Tongue (tissue), 2 donors: ENCODE measurements around the gene USF3. TPM values are rescaled to one million over a fixed set of nuclear protein-coding genes. Genes with fewer than 3 reads are reported as not detected.
"Not testable (repeated sequence)": the region's sequence is repeated elsewhere in the genome, so short reads cannot be mapped to it uniquely, and the experiment has no call there.

Source experiments
- DNase-seq: peaks from one replicate; pipeline ENCODE4 v3.0.0-alpha.2; 2015
- total RNA-seq: library from RNA; depleted of rRNA; stranded (reverse); fragments of >200 nt; gene quantifications from one replicate; pipeline ENCODE4 v1.2.3, GENCODE V29; 2014

The USF3 gene
- total RNA-seq, 1 donor from 2014 or later, result 20.1 TPM

GRCh38 chr3:113654851-113655250 lies 41.6 kb downstream of the USF3 start:
- DNase-seq, result no peak

- DNase-seq, result no peak
Observed at GRCh38 chr3:113654310-113654709, 42.1 kb downstream of the USF3 start.

GRCh38 chr3:113649174-113649845 lies 47.1 kb downstream of the USF3 start:
- peak; percentile 75 for DNase-seq

GRCh38 chr3:113648524-113648923 lies 47.9 kb downstream of the USF3 start:
- DNase-seq, result no peak

- DNase-seq, result no peak
Observed at GRCh38 chr3:113643583-113643982, 52.9 kb downstream of the USF3 start.

DNA sequence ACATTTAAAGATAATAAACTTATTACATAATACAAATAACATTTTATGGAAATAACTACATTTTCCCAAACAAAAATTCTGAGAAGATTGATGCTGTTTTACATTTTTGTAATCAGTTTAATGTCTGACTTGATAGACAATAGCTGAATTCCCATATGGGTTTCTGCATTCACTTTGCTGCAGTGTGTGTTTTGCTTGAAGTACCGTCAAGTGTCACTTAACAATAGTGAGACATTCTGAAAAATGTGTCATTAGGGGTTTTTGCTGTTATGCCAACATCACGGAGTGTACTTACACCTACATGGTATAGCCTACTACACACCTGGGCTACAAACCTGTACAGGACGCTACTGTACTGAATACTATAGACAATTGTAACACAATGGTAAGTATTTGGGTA lies 57.5 kb downstream of the USF3 start:
- DNase-seq, result no peak

DNA sequence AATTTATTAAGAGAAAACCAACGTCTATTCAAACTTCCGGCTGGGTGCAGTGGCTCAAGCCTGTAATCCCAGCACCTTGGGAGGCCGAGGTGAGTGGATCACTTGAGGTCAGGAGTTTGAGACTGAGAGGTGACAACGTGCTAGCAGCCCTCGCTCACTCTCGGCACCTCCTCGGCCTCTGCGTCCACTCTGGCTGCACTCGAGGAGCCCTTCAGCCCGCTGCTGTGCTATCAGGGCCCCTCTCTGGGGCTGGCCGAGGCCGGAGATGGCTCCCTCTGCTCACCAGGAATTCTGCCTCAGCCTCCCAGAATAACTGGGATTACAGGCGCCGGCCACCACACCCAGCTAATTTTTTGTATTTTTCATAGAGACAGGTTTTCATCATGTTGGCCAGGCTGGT lies 58.7 kb downstream of the USF3 start:
- no peak for DNase-seq

DNA sequence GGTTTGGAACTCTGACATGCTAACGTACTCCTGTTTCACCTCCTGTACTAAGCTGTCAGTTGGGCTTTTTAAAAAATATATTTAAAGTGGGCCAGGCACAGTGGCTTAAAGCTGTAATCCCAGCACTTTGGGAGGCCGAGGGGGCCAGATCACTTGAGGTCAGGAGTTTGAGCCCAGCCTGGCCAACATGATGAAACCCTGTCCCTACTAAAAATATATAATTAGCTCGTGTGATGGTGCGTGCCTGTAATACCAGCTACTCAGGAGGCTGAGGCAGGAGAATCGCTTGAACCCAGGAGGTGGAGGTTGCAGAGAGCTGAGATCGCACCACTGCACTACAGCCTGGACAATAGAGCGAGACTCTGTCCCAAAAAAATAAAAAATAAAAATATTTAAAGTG lies 60.4 kb downstream of the USF3 start:
- not testable (repeated sequence) for DNase-seq

DNA sequence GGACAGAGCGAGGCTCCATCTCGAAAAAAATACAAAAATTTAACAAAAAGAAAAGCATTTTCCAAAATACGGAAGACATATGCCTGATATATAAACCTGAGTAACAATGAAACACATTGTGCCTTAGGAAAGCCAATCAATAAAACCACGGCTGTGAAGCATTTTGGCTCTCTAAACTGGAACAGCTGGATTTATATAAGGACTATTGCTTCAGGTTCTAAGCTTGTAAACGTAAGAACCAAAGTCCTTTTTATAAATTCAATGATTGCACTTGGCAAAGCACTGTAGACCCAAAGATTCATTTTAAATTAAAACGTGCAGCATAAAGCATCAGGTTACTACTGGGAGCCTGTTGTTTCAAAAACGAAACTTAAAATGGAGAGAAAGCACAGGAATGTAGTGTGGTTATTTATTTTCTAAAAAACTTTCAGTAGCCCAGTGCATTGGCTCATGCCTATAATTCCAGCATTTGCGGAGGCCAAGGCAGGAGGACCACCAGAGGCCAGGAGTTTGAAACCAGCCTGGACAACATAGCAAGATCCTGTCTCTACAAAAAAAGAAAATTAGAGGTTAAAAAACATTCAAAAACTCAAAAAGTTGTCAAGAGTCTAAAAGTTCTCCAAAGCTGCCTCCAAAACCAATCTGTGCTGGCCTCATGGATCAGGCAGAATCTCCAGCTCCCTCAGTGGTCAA lies 61.5 kb downstream of the USF3 start:
- DNase-seq, result peak; percentile 52

DNA sequence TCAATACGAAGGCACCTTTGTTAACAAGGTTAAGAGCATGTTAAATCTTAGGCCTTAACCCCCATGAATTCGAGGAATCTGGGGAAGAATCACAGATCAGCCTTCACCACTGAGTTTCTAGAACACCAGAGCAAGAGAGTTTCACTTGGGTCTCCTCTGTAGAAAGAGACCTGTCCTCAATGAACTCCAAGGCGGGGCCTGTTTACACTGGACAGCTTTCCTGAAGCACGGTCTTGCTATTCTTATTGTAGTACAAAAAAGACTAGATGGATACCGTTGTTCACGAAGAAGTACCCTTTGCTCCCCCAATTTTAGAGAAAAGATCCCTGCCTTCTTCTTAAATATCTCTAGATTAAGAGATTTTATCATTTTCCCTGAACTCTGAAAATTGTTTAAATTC lies 64.9 kb downstream of the USF3 start:
- no peak for DNase-seq

DNA sequence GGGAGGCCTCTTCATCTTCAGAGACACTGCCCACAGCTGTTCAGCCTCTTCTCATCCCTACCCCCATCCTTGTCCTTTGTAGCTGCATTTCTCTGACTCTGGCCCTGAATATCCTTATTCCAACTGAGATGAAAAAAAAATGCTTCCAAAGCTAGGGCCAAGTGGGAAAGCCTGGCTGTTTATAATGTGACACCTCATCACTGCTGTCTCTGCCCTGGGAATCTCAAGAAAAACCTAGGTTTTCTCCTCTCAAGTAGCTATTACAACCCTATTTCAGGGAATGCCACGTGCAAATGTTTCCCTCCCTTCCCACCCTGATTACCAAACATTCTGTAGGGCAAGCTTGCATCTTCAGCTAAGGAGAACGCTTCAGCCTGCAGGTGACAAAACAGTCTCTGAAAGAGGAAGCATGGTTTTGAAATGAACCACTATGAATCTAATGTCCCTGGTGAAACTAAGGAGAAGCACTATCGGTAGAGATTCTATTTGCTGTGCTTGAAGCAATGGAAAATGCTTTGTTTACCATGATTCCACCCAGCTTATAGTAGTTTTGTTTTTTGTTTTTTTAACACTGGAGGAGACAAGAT lies 65.4 kb downstream of the USF3 start:
- no peak for DNase-seq

GRCh38 chr3:113629584-113630421 lies 66.6 kb downstream of the USF3 start:
- DNase-seq, result peak; percentile 78

DNA sequence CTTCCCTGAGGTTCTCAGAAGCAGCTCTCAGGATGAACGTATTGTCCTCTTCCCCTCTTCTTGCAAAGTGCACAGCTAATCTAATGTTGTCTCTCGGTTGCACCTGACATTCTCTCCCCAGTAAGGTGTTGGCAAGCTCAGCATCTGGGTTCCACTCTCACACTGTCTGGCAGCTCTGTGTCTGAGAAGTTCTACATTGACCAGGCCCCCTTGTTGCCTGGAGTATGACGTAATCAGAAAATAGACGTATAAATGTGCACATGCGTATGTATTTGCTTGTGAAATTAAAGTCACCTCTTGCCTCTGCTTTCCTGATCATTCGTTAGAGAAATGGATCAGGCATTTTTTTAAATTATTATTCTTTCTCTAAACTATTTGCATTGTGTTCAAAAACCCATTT lies 67.7 kb downstream of the USF3 start:
- DNase-seq, result peak; percentile 27

GRCh38 chr3:113628316-113628715 lies 68.1 kb downstream of the USF3 start:
- DNase-seq, result no peak

GRCh38 chr3:113626503-113627371 lies 69.7 kb downstream of the USF3 start:
- peak; percentile 72 for DNase-seq

- no peak for DNase-seq
Observed at GRCh38 chr3:113625834-113626233, 70.6 kb downstream of the USF3 start.

DNA sequence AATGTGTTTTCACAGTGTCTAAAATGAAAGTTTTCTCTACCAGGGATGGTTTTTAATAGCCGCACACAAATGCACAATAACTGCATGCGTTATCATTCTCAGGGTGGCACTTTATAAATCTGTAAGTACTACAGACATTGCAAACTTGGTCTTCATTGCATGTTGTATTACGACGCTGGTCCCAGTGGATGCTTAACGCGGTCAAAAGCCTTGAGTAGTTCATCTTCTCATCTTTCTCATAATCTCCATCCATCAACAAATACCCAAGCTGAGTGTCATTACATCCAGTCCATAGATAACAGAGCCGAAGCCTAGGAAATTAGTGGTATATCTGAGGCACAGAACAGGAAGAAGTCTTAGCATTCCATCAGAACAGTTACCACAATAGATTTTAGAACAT lies 72.6 kb downstream of the USF3 start:
- no peak for DNase-seq

GRCh38 chr3:113623324-113623723 lies 73.1 kb downstream of the USF3 start:
- no peak for DNase-seq

GRCh38 chr3:113620091-113620490 lies 76.4 kb downstream of the USF3 start:
- no peak for DNase-seq

DNA sequence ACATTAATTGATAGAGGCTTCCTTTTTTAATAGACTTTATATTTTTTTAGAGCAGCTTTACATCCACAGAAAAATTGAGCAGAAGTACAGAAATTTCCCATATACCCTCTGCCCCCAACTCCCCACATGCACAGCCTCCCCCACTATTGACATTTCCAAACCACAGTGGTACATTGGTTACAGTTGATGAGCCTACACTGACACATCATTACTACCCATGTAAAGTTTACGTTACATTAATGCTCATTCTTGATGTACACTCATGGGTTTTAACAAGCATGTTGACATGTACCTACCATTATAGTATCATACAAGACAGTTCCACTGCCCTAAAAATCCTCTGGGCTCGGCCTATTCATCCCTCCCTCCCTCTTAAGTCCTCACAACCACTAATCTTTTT lies 78.7 kb downstream of the USF3 start:
- no peak for DNase-seq

DNA sequence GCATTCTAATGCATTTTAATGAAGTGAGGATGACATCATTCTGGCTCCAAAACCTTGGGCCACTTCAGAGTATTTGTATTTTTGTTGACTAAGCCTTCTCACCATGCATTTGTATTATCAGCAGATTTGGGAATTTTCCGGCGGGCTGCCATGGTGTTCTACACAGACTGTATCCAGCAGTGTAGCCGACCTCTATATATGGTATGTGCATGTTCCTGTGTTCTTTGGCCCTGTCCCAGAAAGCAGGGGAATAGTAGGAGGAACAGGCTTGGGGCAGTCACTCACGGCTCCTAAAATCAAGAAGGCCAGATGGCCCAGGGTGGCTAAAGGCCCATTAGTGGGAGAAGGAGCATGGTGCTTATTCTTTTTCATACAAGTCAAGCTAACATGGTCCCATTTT lies 80.5 kb downstream of the USF3 start:
- DNase-seq, result no peak

DNA sequence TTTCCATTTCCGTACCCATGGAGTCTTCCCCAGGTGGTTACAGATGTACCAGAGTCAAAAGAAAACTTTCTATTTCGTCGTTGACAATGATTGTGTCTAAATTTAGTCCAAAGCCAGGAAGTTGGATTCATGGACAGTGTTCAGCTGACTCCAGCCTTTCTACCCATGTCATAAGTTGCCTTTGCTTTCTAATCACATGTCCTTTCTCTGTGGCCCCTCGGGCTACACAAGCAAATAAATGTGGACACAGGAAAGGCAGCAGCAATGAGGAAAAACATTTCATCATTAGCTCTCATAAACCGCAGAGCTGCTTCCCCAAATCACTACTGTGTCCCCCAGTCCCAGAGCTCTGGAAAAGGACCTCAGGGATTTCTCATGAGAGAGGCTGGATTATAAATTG lies 82.0 kb downstream of the USF3 start:
- DNase-seq, result no peak
